Measurements from ENCODE around the gene NFILZ.

The NFILZ gene

GRCh38 chr19:8642561-8642960 lies 12.1 kb downstream of the NFILZ start:
- DNase-seq, result no peak

- no peak for DNase-seq
These were observed 13.6 kb downstream of the NFILZ start for GRCh38 chr19:8643860-8644653.

- DNase-seq, result no peak
These were observed 17.8 kb downstream of the NFILZ start for GRCh38 chr19:8648240-8648639.

- peak; percentile 72 for DNase-seq
These were observed 24.3 kb downstream of the NFILZ start for GRCh38 chr19:8654591-8655339.

- DNase-seq, result peak; percentile 45
These were observed 24.9 kb downstream of the NFILZ start for GRCh38 chr19:8655340-8655709.

GRCh38 chr19:8657869-8658268 lies 27.4 kb downstream of the NFILZ start:
- no peak for DNase-seq

- no peak for DNase-seq
These were observed 29.5 kb downstream of the NFILZ start for GRCh38 chr19:8659905-8660304.

- no peak for DNase-seq
These were observed 31.8 kb downstream of the NFILZ start for GRCh38 chr19:8662263-8662662.

GRCh38 chr19:8663920-8664670 lies 33.7 kb downstream of the NFILZ start:
- DNase-seq, result peak; percentile 45

- no peak for DNase-seq
These were observed 34.2 kb downstream of the NFILZ start for GRCh38 chr19:8664671-8665057.

- DNase-seq, result no peak
These were observed 35.2 kb downstream of the NFILZ start for GRCh38 chr19:8665468-8666213.

GRCh38 chr19:8666814-8667405 lies 36.5 kb downstream of the NFILZ start:
- no peak for DNase-seq

GRCh38 chr19:8673276-8673891 lies 43.0 kb downstream of the NFILZ start:
- DNase-seq, result no peak

- DNase-seq, result no peak
These were observed 44.6 kb downstream of the NFILZ start for GRCh38 chr19:8675066-8675465.

- no peak for DNase-seq
These were observed 47.9 kb downstream of the NFILZ start for GRCh38 chr19:8678244-8678807.

Data from activated naive CD4-positive, alpha-beta T cell treated with Interleukin-2 at 50 U/mL for 16 hours (primary cell).